Heart left ventricle (tissue), 16 donors: Measurements from ENCODE around the gene D2HGDH. TPM values are rescaled to one million over a fixed set of nuclear protein-coding genes. Genes with fewer than 3 reads are reported as not detected.
A peak's percentile ranks its signal among the peaks of the same experiment; 100 is the strongest.
"Not testable (repeated sequence)": the region's sequence is repeated elsewhere in the genome, so short reads cannot be mapped to it uniquely, and the experiment has no call there.

ENCODE experiments used
- ATAC-seq, 4 donors: fragments of 200-7000 bp; cut with Tn5 transposase; one replicate each; pipeline ENCODE4 v1.9.1; 2020 to 2022; ENCODE audit warnings: moderate library complexity in 4 of 4, mild to moderate bottlenecking in 3 of 4, moderate number of reproducible peaks in 1 of 4
- DNase-seq, 5 donors: peaks; one replicate each; pipeline ENCODE4 v3.0.0-alpha.2; 2020
- H3K27ac ChIP-seq, 12 donors: fragments of 200-600 bp; sonication (generic) in 4 of 12; one replicate each; pipeline versions ENCODE4 v1.5.0 to v1.8.0; 2016 to 2022; ENCODE audit warnings: mild to moderate bottlenecking in 2 of 12
- H3K27me3 ChIP-seq, 9 donors: fragments of 200-600 bp; sonication (generic) in 2 of 9; one replicate each; pipeline versions ENCODE4 v1.5.1 to v1.8.0; 2016 to 2022; ENCODE audit warnings: mild to moderate bottlenecking in 3 of 9
- H3K36me3 ChIP-seq, 9 donors: fragments of 200-600 bp; sonication (generic) in 2 of 9; one replicate each; pipeline versions ENCODE4 v1.5.0 to v1.8.0; 2018 to 2022; ENCODE audit warnings: mild to moderate bottlenecking in 2 of 9
- H3K4me1 ChIP-seq, 12 donors: fragments of 200-600 bp; sonication (generic) in 4 of 12; one replicate each; pipeline versions ENCODE4 v1.5.0 to v1.8.0; 2016 to 2022; ENCODE audit warnings: mild to moderate bottlenecking in 3 of 12
- H3K4me3 ChIP-seq, 12 donors: fragments of 200-600 bp; sonication (generic) in 4 of 12; one replicate each; pipeline versions ENCODE4 v1.5.0 to v1.8.0; 2017 to 2022; ENCODE audit warnings: mild to moderate bottlenecking in 9 of 12, moderate library complexity in 4 of 12
- H3K9me3 ChIP-seq, 12 donors: fragments of 200-600 bp; sonication (generic) in 4 of 12; one replicate each; pipeline versions ENCODE4 v1.5.0 to v1.8.0; 2016 to 2022; ENCODE audit warnings: mild to moderate bottlenecking in 1 of 12
- POLR2A ChIP-seq, 2 donors: fragments of 450-650 bp; IDR thresholded peaks; one replicate each; pipeline ENCODE4 v1.6.1; 2017; ENCODE audit warnings: antibody characterized with exemption in 2 of 2, mild to moderate bottlenecking in 2 of 2, moderate library complexity in 2 of 2
- WGBS, 4 donors: extraction: QIAGEN DNeasy Blood & Tissue Kit in 2 of 4; methylation state at CpG; one replicate each; pipeline versions ENCODE4 v1.1.5 to v1.1.7; 2013 to 2018; 5-methylcytosine and 5-hydroxymethylcytosine counted together
- intact Hi-C, 10 donors: fragments of 100-400 bp; cut with DNase I; formaldehyde crosslinking; loops; one replicate each; pipeline versions ENCODE4 v1.11.1 to v1.14.2; 2022
- polyA plus RNA-seq, 2 donors: library from polyadenylated mRNA; stranded (reverse); fragments of 200-250 nt; gene quantifications; one replicate each; pipeline ENCODE4 v1.2.3, GENCODE V29; 2013
- total RNA-seq, 9 donors: library from RNA; depleted of rRNA in 2 of 9; stranded (reverse); fragments of >200 nt in 2 of 9; fragmentation: NEBNext Ultra II Directional in 3 of 9; extraction: Animal tissue kit (Norgen Biotek cat#: 25700) in 3 of 9; gene quantifications; one replicate each; pipeline versions ENCODE4 v1.1.0 to v1.2.4, GENCODE V29; 2016 to 2023
- TF ChIP-seq, protein P1 (sequence below), 12 donors: fragments of 200-600 bp; sonication (generic) in 4 of 12; IDR thresholded peaks; one replicate each; pipeline versions ENCODE4 v1.5.0 to v1.8.0; 2018 to 2022; ENCODE audit warnings: antibody characterized with exemption in 12 of 12, mild to moderate bottlenecking in 5 of 12
- donor health status: ischemic (EF 13 %, LVEDD 7.1; RV severe dilation, severe dysfunction).
- donor health status: healthy with polysubstance abuse.
- donor health status: DM: no; HTN: yes; CAD: no.
- donor health status: DM: no; HTN: no; CAD: no.
- donor health status: ischemic (EF 25% LVEDD 6.9; RV normal size, moderate dysfunction).
- donor health status: ischemic (EF 25% LVEDD 5.7; RV mildly dilated, moderate dysfunction).
- donor health status: healthy.
- donor health status: DM: yes; HTN: yes; CAD: no.
- donor health status: ischemic (EF 35%, LVEDD 5.7; RV mildly dilated, moderate dysfunction).
- donor health status: nonischemic (EF 11% LVEDD 7.7; RV severe dilation, severe dysfunction).
- donor health status: DM: yes; HTN: yes; CAD: no.
- donor health status: PGD.
- donor health status: ischemic (EF 29% LVEDD 5.4; RV normal size, mild dysfunction).
- donor health status: nonischemic (EF 23%, LVEDD 6.1; RV moderate dilation, normal function).

Gene D2HGDH
- total and polyA plus RNA-seq, 11 donors, result 7.6 to 24.1 (median 19.8) TPM

DNA sequence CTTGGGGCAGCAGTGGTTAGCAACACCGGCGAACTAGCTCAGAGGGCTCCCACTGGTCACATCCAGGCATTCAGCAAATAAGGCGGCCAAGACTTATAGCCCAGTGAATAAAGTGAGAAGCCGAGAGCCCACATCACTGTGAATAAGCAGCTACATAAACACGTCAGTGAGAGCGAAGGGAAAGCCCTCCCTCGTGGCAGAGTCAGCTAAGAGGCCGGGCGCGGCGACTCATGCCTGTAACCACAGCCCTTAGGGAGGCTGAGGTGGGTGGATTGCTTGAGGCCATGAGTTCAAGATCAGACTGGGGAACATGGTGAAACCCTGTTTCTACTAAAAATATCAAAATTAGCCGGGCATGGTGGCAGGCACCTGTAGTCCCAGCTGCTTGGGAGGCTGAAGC lies 5.2 kb downstream of the D2HGDH start:
- 93 to 95% (median 95%) methylated on average over 12 of the region's 12 CpGs for WGBS, 4 donors
- TF ChIP-seq POLR2A (IDR thresholded peaks at IDR 0.05), result no peak
- TF ChIP-seq, protein P1, sequence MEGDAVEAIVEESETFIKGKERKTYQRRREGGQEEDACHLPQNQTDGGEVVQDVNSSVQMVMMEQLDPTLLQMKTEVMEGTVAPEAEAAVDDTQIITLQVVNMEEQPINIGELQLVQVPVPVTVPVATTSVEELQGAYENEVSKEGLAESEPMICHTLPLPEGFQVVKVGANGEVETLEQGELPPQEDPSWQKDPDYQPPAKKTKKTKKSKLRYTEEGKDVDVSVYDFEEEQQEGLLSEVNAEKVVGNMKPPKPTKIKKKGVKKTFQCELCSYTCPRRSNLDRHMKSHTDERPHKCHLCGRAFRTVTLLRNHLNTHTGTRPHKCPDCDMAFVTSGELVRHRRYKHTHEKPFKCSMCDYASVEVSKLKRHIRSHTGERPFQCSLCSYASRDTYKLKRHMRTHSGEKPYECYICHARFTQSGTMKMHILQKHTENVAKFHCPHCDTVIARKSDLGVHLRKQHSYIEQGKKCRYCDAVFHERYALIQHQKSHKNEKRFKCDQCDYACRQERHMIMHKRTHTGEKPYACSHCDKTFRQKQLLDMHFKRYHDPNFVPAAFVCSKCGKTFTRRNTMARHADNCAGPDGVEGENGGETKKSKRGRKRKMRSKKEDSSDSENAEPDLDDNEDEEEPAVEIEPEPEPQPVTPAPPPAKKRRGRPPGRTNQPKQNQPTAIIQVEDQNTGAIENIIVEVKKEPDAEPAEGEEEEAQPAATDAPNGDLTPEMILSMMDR (IDR thresholded peaks at IDR 0.05), result no peak
- ATAC-seq (no peak), DNase-seq (peak in 1 of 5 donors; percentile 16)
- H3K4me3 ChIP-seq, result no peak overlapping the region
- H3K4me1 ChIP-seq, result peaks cover 0 to 21% (median 7%) of the 10 kb centered on the region in 12 donors
- no peak overlapping the region for H3K27ac ChIP-seq
- H3K9me3 ChIP-seq, result no peaks in the 10 kb centered on the region
- intact Hi-C loops, result loop anchor here in 3 of 10 donors (5.0 to 10.0 kb wide), 3 partner anchors 135 to 235 kb away; partner anchors contain the start of gene STK25 (in 1 of the 3)
- no peaks in the 10 kb centered on the region for H3K27me3 ChIP-seq
- H3K36me3 ChIP-seq, result peaks cover 0 to 22% (median 12%) of the 10 kb centered on the region in 9 donors

GRCh38 chr2:241741016-241741415 lies 6.6 kb downstream of the D2HGDH start:
- DNase-seq (peak in 1 of 5 donors; percentile 56), ATAC-seq (no peak)
- no peak for TF ChIP-seq POLR2A (IDR thresholded peaks at IDR 0.05)
- TF ChIP-seq, protein P1 (IDR thresholded peaks at IDR 0.05), result no peak
- WGBS, 4 donors, result 74 to 89% (median 87%) methylated on average over 8 to 10 of the region's 10 CpGs
- intact Hi-C loops, result no loop called here
- Histone ChIP-seq H3K36me3 (peaks cover 0 to 35% (median 26%) of the 10 kb centered on the region in 9 donors), H3K9me3 (peaks cover 0 to 6% (median 0%) of the 10 kb centered on the region in 12 donors), H3K4me3 (no peak overlapping the region), H3K27me3 (no peaks in the 10 kb centered on the region), H3K27ac (no peak overlapping the region), H3K4me1 (peaks cover 0 to 14% (median 0%) of the 10 kb centered on the region in 12 donors)

- peaks cover 0 to 14% (median 0%) of the 10 kb centered on the region in 12 donors for H3K4me1 ChIP-seq
- ATAC-seq, result no peak
These were observed 8.0 kb downstream of the D2HGDH start for GRCh38 chr2:241742320-241742939.

GRCh38 chr2:241743008-241743407 lies 8.6 kb downstream of the D2HGDH start:
- ATAC-seq, H3K27ac ChIP-seq, H3K4me3 ChIP-seq, intact Hi-C loops, DNase-seq, H3K27me3 ChIP-seq: not testable (repeated sequence)
- 84 to 97% (median 91%) methylated on average over 9 to 15 of the region's 15 CpGs for WGBS, 4 donors
- Histone ChIP-seq H3K9me3 (peaks cover 0 to 10% (median 0%) of the 10 kb centered on the region in 12 donors), H3K36me3 (peaks cover 0 to 39% (median 28%) of the 10 kb centered on the region in 9 donors), H3K4me1 (peaks cover 0 to 14% (median 0%) of the 10 kb centered on the region in 12 donors)

More at GRCh38 chr2:241742320-241742939, 8.0 kb downstream of the D2HGDH start:
- Histone ChIP-seq H3K27ac (no peak overlapping the region), H3K4me3 (no peak overlapping the region), H3K36me3 (peaks cover 0 to 39% (median 26%) of the 10 kb centered on the region in 9 donors), H3K9me3 (peaks cover 0 to 10% (median 0%) of the 10 kb centered on the region in 12 donors), H3K27me3 (no peaks in the 10 kb centered on the region)
- DNase-seq, result peak in 1 of 5 donors; percentile 49
- intact Hi-C loops, result no loop called here
- TF ChIP-seq, protein P1 (IDR thresholded peaks at IDR 0.05), result no peak
- no peak for TF ChIP-seq POLR2A (IDR thresholded peaks at IDR 0.05)
- 92 to 99% (median 96%) methylated on average over 21 to 28 of the region's 28 CpGs for WGBS, 4 donors
